GM23338 (cell line): Measurements from ENCODE around the gene NAA10. TPM values are rescaled to one million over a fixed set of nuclear protein-coding genes. Genes with fewer than 3 reads are reported as not detected.

ENCODE experiments used
- ATAC-seq: fragments of 200-7000 bp; cut with Tn5 transposase; 3 replicates; pipeline ENCODE4 v1.9.1; 2020
- DNase-seq: peaks from one replicate; pipeline ENCODE4 v3.0.0-alpha.2; 2015; ENCODE audit warnings: low spot score
- H2AFZ ChIP-seq: fragments of 200-600 bp; sonication (generic); 2 replicates; pipeline ENCODE4 v1.8.0; 2016; ENCODE audit warnings: antibody characterized with exemption, mild to moderate bottlenecking, moderate library complexity
- H3F3A ChIP-seq: fragments of 200-600 bp; sonication (generic); replicated peaks from 2 replicates; pipeline ENCODE4 v1.8.0; 2017; ENCODE audit warnings: antibody characterized with exemption, mixed run types, low read depth
- H3K27ac ChIP-seq: fragments of 200-600 bp; sonication (generic); 2 replicates; pipeline ENCODE4 v1.6.1; 2016; ENCODE audit warnings: low read depth
- H3K27me3 ChIP-seq: fragments of 200-600 bp; sonication (generic); 2 replicates; pipeline ENCODE4 v1.8.0; 2016; ENCODE audit warnings: mild to moderate bottlenecking, mixed run types, moderate library complexity; ENCODE audit not compliant: insufficient read depth
- H3K36me3 ChIP-seq: fragments of 200-600 bp; sonication (generic); 2 replicates; pipeline ENCODE4 v1.8.0; 2016; ENCODE audit warnings: mild to moderate bottlenecking; ENCODE audit not compliant: insufficient read depth
- H3K4me1 ChIP-seq: fragments of 200-600 bp; sonication (generic); 2 replicates; pipeline ENCODE4 v1.8.0; 2016; ENCODE audit warnings: mild to moderate bottlenecking, moderate library complexity; ENCODE audit not compliant: insufficient read depth
- H3K4me2 ChIP-seq: fragments of 200-600 bp; sonication (generic); 2 replicates; pipeline ENCODE4 v1.7.1; 2017; ENCODE audit warnings: mixed run types
- H3K4me3 ChIP-seq: fragments of 200-600 bp; sonication (generic); 2 replicates; pipeline ENCODE4 v1.6.1; 2016; ENCODE audit warnings: mixed run types
- H3K79me2 ChIP-seq: fragments of 200-600 bp; sonication (generic); replicated peaks from 2 replicates; pipeline ENCODE4 v1.8.0; 2017; ENCODE audit warnings: mild to moderate bottlenecking; ENCODE audit not compliant: insufficient read depth
- H3K9me2 ChIP-seq: fragments of 200-600 bp; sonication (generic); 2 replicates; pipeline ENCODE4 v1.8.0; 2017; ENCODE audit not compliant: insufficient read depth
- H4K20me1 ChIP-seq: fragments of 200-600 bp; sonication (generic); replicated peaks from 2 replicates; pipeline ENCODE4 v1.8.0; 2017; ENCODE audit warnings: mild to moderate bottlenecking; ENCODE audit not compliant: insufficient read depth
- H3K27ac Mint-ChIP-seq: 2 replicates; pipeline ENCODE4 v1.8.0; 2020; ENCODE audit warnings: inconsistent platforms, mild to moderate bottlenecking, moderate library complexity, mixed read lengths
- H3K27me3 Mint-ChIP-seq: 3 replicates; pipeline ENCODE4 v1.8.0; 2022; ENCODE audit warnings: low read depth, mild to moderate bottlenecking, moderate library complexity, mixed read lengths, inconsistent platforms; ENCODE audit not compliant: insufficient read depth, poor library complexity
- H3K36me3 Mint-ChIP-seq: 3 replicates; pipeline ENCODE4 v1.8.0; 2021; ENCODE audit warnings: low read depth, mild to moderate bottlenecking, inconsistent platforms, moderate library complexity, mixed read lengths
- H3K4me1 Mint-ChIP-seq: 3 replicates; pipeline ENCODE4 v1.8.0; 2020; ENCODE audit warnings: mild to moderate bottlenecking, inconsistent platforms, mixed read lengths
- H3K4me3 Mint-ChIP-seq: 3 replicates; pipeline ENCODE4 v1.8.0; 2021; ENCODE audit warnings: moderate library complexity, mild to moderate bottlenecking, inconsistent platforms, mixed read lengths
- H3K9me3 Mint-ChIP-seq: 3 replicates; pipeline ENCODE4 v1.8.0; 2020; ENCODE audit warnings: moderate library complexity, mild to moderate bottlenecking, inconsistent platforms, mixed read lengths
- EZH2 ChIP-seq: fragments of 200-600 bp; sonication (generic); IDR thresholded peaks from one replicate; pipeline ENCODE4 v1.8.0; 2017; ENCODE audit warnings: antibody characterized with exemption, mild to moderate bottlenecking, low read depth; ENCODE audit not compliant: unreplicated experiment
- EZH2phosphoT487 ChIP-seq: fragments of 200-600 bp; sonication (generic); IDR thresholded peaks from one replicate; pipeline ENCODE4 v1.8.1; 2018; ENCODE audit warnings: antibody characterized with exemption; ENCODE audit not compliant: unreplicated experiment
- NANOG ChIP-seq: IDR thresholded peaks from 2 replicates; pipeline ENCODE4 v1.6.1; 2016; ENCODE audit warnings: antibody characterized with exemption, borderline replicate concordance
- POLR2AphosphoS5 ChIP-seq: IDR thresholded peaks from 2 replicates; pipeline ENCODE4 v1.6.1; 2016; ENCODE audit warnings: antibody characterized with exemption, low read depth
- REST ChIP-seq: IDR thresholded peaks from one replicate; pipeline ENCODE4 v1.6.1; 2018; ENCODE audit warnings: antibody characterized with exemption; ENCODE audit not compliant: unreplicated experiment
- ZNF114 ChIP-seq: fragments of 250-450 bp; sonication (Bioruptor Pico); IDR thresholded peaks from 2 replicates; pipeline ENCODE4 v1.5.0; 2020; ENCODE audit warnings: mild to moderate bottlenecking, moderate library complexity
- polyA plus RNA-seq: library from polyadenylated mRNA; unstranded; fragments of >200 nt; fragmentation: Nextera tagmentation; extraction: Ambion mirVana; gene quantifications from 2 replicates; pipeline ENCODE4 v1.2.1, GENCODE V29; 2016
- total RNA-seq: library from RNA; depleted of rRNA; stranded (reverse); fragments of >200 nt; shearing (Covaris generic); gene quantifications from 2 replicates; pipeline ENCODE4 v1.2.3, GENCODE V29; 2014

NAA10 gene
- total and polyA plus RNA-seq, 2 experiments from 2014 or later, result 136 to 145 TPM

- H3K4me3 Mint-ChIP-seq, result peak overlapping the region; percentile 86
- Histone ChIP-seq H4K20me1 (no peaks in the 10 kb centered on the region; the same call in 1 of the 2 replicates), H3K4me1 (no peaks in the 10 kb centered on the region; the same call in 1 of the 2 replicates)
These were observed 582 bp downstream of the NAA10 start for GRCh38 chrX:153934148-153934761.

GRCh38 chrX:153933748-153934147, 1.1 kb downstream of the NAA10 start:
- Histone ChIP-seq H3K9me2 (no peaks in the 10 kb centered on the region), H3K27me3 (no peaks in the 10 kb centered on the region), H3F3A (0 out of 2 replicates have a peak, but pooled peaks cover 5% of the 10 kb centered on the region), H3K4me1 (peaks cover 3% of the 10 kb centered on the region; the same call in 1 of the 2 replicates), H3K4me3 (peak overlapping the region; percentile 68), H2AFZ (no peak overlapping the region), H3K79me2 (peaks cover 12% of the 10 kb centered on the region), H3K4me2 (peak overlapping the region; percentile 80), H3K27ac (no peak overlapping the region), H4K20me1 (no peaks in the 10 kb centered on the region; the same call in 1 of the 2 replicates), H3K36me3 (no peaks in the 10 kb centered on the region)
- Mint-ChIP-seq H3K36me3 (peaks cover 27% of the 10 kb centered on the region), H3K27me3 (peaks cover 7% of the 10 kb centered on the region), H3K4me1 (peaks cover 11% of the 10 kb centered on the region; the same call in 2 of the 3 replicates), H3K9me3 (no peaks in the 10 kb centered on the region), H3K4me3 (peak overlapping the region; percentile 86), H3K27ac (no peak overlapping the region)
- no peak for TF ChIP-seq NANOG
- TF ChIP-seq ZNF114, result no peak
- TF ChIP-seq POLR2AphosphoS5, result no peak
- TF ChIP-seq REST, result no peak
- DNase-seq, result no peak
- no peak for ATAC-seq

More at GRCh38 chrX:153934148-153934761, 582 bp downstream of the NAA10 start:
- no peak overlapping the region for H2AFZ ChIP-seq
- H3K27ac Mint-ChIP-seq, result no peak overlapping the region
- ATAC-seq, result no peak
- peaks cover 12% of the 10 kb centered on the region for H3K79me2 ChIP-seq
- peaks cover 5% of the 10 kb centered on the region for H3K27me3 Mint-ChIP-seq
- DNase-seq, result no peak
- H3K4me1 Mint-ChIP-seq, result peaks cover 7% of the 10 kb centered on the region; the same call in 2 of the 3 replicates
- 0 out of 2 replicates have a peak, but pooled peaks cover 2% of the 10 kb centered on the region for H3F3A ChIP-seq
- H3K4me2 ChIP-seq, result peak overlapping the region; percentile 80
- no peaks in the 10 kb centered on the region for H3K27me3 ChIP-seq
- H3K36me3 ChIP-seq, result no peaks in the 10 kb centered on the region
- H3K4me3 ChIP-seq, result peak overlapping the region; percentile 68
- no peaks in the 10 kb centered on the region for H3K9me2 ChIP-seq
- TF ChIP-seq ZNF114, result no peak
- H3K9me3 Mint-ChIP-seq, result no peaks in the 10 kb centered on the region
- H3K27ac ChIP-seq, result no peak overlapping the region
- peaks cover 27% of the 10 kb centered on the region for H3K36me3 Mint-ChIP-seq

GRCh38 chrX:153932220-153932915, 2.5 kb downstream of the NAA10 start:
- no peaks in the 10 kb centered on the region for H3K27me3 ChIP-seq
- DNase-seq (no peak), ATAC-seq (no peak)
- H4K20me1 ChIP-seq, result no peaks in the 10 kb centered on the region; the same call in 1 of the 2 replicates
- 0 out of 2 replicates have a peak, but pooled peaks cover 5% of the 10 kb centered on the region for H3F3A ChIP-seq
- TF ChIP-seq EZH2phosphoT487 (no peak), EZH2 (no peak), ZNF114 (no peak)
- no peak overlapping the region for H3K27ac ChIP-seq
- no peaks in the 10 kb centered on the region for H3K36me3 ChIP-seq
- H3K4me2 ChIP-seq, result no peak overlapping the region
- H3K27ac Mint-ChIP-seq, result no peak overlapping the region
- H3K27me3 Mint-ChIP-seq, result peaks cover 7% of the 10 kb centered on the region
- H3K4me3 Mint-ChIP-seq, result no peak overlapping the region
- H3K4me3 ChIP-seq, result no peak overlapping the region
- peaks cover 13% of the 10 kb centered on the region for H3K4me1 Mint-ChIP-seq
- peaks cover 3% of the 10 kb centered on the region; the same call in 1 of the 2 replicates for H3K4me1 ChIP-seq
- H2AFZ ChIP-seq, result no peak overlapping the region
- H3K36me3 Mint-ChIP-seq, result peaks cover 27% of the 10 kb centered on the region
- peaks cover 12% of the 10 kb centered on the region for H3K79me2 ChIP-seq
- no peaks in the 10 kb centered on the region; the same call in 2 of the 3 replicates for H3K9me3 Mint-ChIP-seq
- H3K9me2 ChIP-seq, result no peaks in the 10 kb centered on the region
